Retinal pigment epithelial cell (primary cell): ENCODE measurements around the gene RAPGEF6.
A peak's percentile ranks its signal among the peaks of the same experiment; 100 is the strongest.
"Not testable (repeated sequence)": the region's sequence is repeated elsewhere in the genome, so short reads cannot be mapped to it uniquely, and the experiment has no call there.

Source experiments
- DNase-seq: peaks from one replicate; pipeline ENCODE4 v3.0.0-alpha.2; 2010; ENCODE audit warnings: low read depth
- H3K4me3 ChIP-seq: 2 replicates; pipeline ENCODE4 v1.5.1; 2011; ENCODE audit warnings: mild to moderate bottlenecking, low read length, control low read depth, moderate library complexity
- CTCF ChIP-seq: conservative IDR thresholded peaks from 2 replicates; pipeline ENCODE4 v1.5.1; 2011; ENCODE audit warnings: low read depth, low read length, control low read depth, inconsistent platforms

RAPGEF6 gene

GRCh38 chr5:131634996-131635683 lies at the start of gene RAPGEF6:
Gene RAPGEF6 (minus strand): TSS chr5:131635229. CDS start chr5:131635030, 199 bp downstream.
- DNase-seq = peak; percentile 98
- no peak for TF ChIP-seq CTCF
- peak within 1 kb of the TSS; percentile 96 for H3K4me3 ChIP-seq

GRCh38 chr5:131684595-131684994 lies 49.6 kb upstream of the RAPGEF6 start:
- H3K4me3 ChIP-seq = no peak overlapping the region
- no peak for TF ChIP-seq CTCF
- no peak for DNase-seq

- no peak for DNase-seq
- H3K4me3 ChIP-seq = no peak overlapping the region
- no peak for TF ChIP-seq CTCF
Observed at GRCh38 chr5:131684051-131684450, 49.0 kb upstream of the RAPGEF6 start.

GRCh38 chr5:131682826-131683225 lies 47.8 kb upstream of the RAPGEF6 start:
- no peak for TF ChIP-seq CTCF
- no peak for DNase-seq
- H3K4me3 ChIP-seq = no peak overlapping the region

- TF ChIP-seq CTCF = no peak
- H3K4me3 ChIP-seq = no peak overlapping the region
- DNase-seq = no peak
Observed at GRCh38 chr5:131682175-131682574, 47.1 kb upstream of the RAPGEF6 start.

- TF ChIP-seq CTCF = no peak
- peak; percentile 51 for DNase-seq
- no peak overlapping the region for H3K4me3 ChIP-seq
Observed at GRCh38 chr5:131679911-131680310, 44.9 kb upstream of the RAPGEF6 start.

GRCh38 chr5:131678273-131678672 lies 43.2 kb upstream of the RAPGEF6 start:
- H3K4me3 ChIP-seq, DNase-seq: not testable (repeated sequence)
